Measurements from ENCODE around the gene ATXN1L. TPM values are rescaled to one million over a fixed set of nuclear protein-coding genes. Genes with fewer than 3 reads are reported as not detected.
"Not testable (repeated sequence)": the region's sequence is repeated elsewhere in the genome, so short reads cannot be mapped to it uniquely, and the experiment has no call there.

The ATXN1L gene, protein sequence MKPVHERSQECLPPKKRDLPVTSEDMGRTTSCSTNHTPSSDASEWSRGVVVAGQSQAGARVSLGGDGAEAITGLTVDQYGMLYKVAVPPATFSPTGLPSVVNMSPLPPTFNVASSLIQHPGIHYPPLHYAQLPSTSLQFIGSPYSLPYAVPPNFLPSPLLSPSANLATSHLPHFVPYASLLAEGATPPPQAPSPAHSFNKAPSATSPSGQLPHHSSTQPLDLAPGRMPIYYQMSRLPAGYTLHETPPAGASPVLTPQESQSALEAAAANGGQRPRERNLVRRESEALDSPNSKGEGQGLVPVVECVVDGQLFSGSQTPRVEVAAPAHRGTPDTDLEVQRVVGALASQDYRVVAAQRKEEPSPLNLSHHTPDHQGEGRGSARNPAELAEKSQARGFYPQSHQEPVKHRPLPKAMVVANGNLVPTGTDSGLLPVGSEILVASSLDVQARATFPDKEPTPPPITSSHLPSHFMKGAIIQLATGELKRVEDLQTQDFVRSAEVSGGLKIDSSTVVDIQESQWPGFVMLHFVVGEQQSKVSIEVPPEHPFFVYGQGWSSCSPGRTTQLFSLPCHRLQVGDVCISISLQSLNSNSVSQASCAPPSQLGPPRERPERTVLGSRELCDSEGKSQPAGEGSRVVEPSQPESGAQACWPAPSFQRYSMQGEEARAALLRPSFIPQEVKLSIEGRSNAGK
- 10 to 100 TPM; 16.2 to 20.1 (median 17.1) TPM for total RNA-seq
- polyA plus RNA-seq: 8.7 TPM
- long read RNA-seq, donor 1, full-length matches to known transcripts: 2 of 2 reads
- long read RNA-seq, donor 1, partial matches to known transcripts: 0 of 2 reads
- long read RNA-seq, donor 1, other reads (novel, unspliced or antisense): 0 of 2 reads
- long read RNA-seq, donor 2, full-length matches to known transcripts: 2 of 3 reads
- long read RNA-seq, donor 2, partial matches to known transcripts: 0 of 3 reads
- long read RNA-seq, donor 2, other reads (novel, unspliced or antisense): 1 of 3 reads
- long read RNA-seq, donor 3, full-length matches to known transcripts: 2 of 2 reads
- long read RNA-seq, donor 3, partial matches to known transcripts: 0 of 2 reads
- long read RNA-seq, donor 3, other reads (novel, unspliced or antisense): 0 of 2 reads
- long read RNA-seq, donor 4, full-length matches to known transcripts: 1 of 1 reads
- long read RNA-seq, donor 4, partial matches to known transcripts: 0 of 1 reads
- long read RNA-seq, donor 4, other reads (novel, unspliced or antisense): 0 of 1 reads

DNA sequence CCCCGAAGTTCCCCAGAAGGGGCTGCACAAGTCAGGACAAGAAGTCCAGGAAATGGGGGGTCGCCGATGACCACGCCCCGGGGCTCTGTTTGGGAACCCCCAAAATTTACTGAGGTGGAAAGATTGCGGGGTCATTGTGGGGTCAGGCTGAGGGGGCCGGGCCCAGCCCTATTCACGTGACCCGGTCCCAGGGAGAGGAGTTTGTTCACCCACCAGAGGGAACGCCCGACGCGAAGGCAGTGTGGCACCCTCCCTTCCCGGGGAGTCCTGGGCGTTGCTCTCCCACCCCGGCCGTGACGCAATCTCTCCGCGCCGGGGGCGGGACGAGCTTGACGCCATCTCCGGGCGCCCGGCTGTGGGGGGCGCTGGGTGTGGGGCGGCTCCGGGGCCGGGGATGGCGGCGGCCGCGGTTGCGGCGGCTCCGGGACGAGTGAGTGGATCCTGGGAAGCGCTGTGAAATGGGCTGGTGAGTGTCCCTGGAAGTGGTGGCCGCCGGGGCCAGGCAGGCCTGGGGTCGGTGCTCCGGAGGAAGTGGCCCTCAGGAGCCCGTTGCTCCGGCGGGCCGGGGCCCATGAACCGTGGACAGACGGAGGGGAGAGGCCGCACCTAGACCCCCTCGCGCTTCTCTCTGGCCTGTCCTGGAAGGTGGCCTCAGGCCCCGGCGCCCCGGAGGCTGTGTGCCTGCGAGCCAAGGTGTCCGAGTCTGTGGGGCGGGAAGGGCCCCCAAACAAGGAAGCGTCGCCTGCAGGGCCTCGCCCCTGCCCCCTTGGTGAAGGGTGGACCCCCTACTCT is at the start of gene ATXN1L:
ATXN1L (plus strand) TSS at position 338 of the 792 bp plus-strand sequence. CDS start 3,765 bp downstream, outside the sequence.
- Histone ChIP-seq H3K9me3 (ENCODE audit: control insufficient read depth, low read length) (no peaks in the 10 kb centered on the region), H3K4me3 (ENCODE audit: low read length) (peak within 1 kb of the TSS; percentile 77), H3K4me1 (ENCODE audit: control insufficient read depth, insufficient read depth, low read length) (no peaks in the 10 kb centered on the region), H3K27ac (ENCODE audit: low read length) (peak within 1 kb of the TSS; percentile 57), H3K27me3 (ENCODE audit: control insufficient read depth, insufficient read depth) (no peaks in the 10 kb centered on the region)
- peak; percentile 93 to 97 (median 96) for DNase-seq
- intact Hi-C loops (cut with DNase I): no loop called here
- peak; percentile 98 for ATAC-seq
- WGBS: under 1% methylated on average over 62 of the region's 62 CpGs

DNA sequence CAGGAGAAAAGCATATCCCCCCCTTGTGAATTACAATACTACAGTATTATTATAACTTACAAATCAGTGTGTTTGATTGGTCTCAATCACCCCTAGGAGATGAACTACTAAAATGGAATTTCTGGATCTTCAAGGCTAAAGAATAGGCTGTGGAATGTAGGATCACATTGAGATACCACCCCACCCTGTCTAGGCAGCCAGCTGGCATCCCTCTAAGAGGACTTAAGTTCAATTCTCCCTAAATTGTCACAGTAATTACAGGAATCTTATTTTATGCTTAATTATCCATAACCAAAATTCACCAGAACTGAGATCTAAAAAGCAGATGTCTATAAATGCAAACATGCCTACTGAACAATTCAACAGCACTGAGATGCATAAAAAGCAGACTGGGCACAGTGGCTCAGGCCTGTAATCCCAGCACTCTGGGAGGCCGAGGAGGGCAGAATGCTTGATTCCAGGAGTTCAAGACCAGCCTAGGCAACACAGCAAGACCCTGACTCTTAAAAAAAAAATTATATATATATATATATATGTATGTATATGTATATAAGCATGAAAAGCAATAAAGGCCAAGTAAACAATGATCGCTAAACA is 49.2 kb upstream of the ATXN1L start:
- Histone ChIP-seq H3K27ac (ENCODE audit: low read length) (no peak overlapping the region), H3K27me3 (ENCODE audit: control insufficient read depth, insufficient read depth) (no peaks in the 10 kb centered on the region), H3K4me1 (ENCODE audit: control insufficient read depth, insufficient read depth, low read length) (peaks cover 2% of the 10 kb centered on the region), H3K4me3 (ENCODE audit: low read length) (no peak overlapping the region), H3K9me3 (ENCODE audit: control insufficient read depth, low read length) (no peaks in the 10 kb centered on the region)
- WGBS: 91% methylated on average over 2 of the region's 2 CpGs
- ATAC-seq: no peak
- intact Hi-C loops (cut with DNase I): no loop called here
- no peak for DNase-seq

DNA sequence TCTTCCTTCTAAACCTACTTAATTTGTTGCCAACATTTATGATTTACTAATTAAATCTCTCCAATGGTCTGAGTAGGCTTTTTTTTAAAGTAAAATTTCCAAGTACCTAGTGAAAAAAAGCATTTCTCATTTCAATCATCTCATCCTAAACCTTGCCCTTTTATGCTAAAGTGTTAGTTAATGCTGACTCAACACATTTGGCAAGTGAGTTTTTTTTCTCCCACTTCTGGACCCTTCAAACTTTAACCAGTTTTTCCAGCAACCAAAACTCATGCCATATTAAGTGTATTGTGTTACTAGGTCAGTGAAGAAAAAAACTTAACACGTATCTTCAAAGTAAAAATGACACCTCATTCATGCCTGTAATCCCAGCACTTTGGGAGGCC is 42.5 kb upstream of the ATXN1L start:
- no peaks in the 10 kb centered on the region for H3K9me3 ChIP-seq (ENCODE audit: control insufficient read depth, low read length)
- H3K4me1 ChIP-seq (ENCODE audit: control insufficient read depth, insufficient read depth, low read length): no peaks in the 10 kb centered on the region
- intact Hi-C loops (cut with DNase I): no loop called here
- DNase-seq (no peak), ATAC-seq (no peak)
- WGBS: 80% methylated on average over 1 of the region's 1 CpG
- H3K27ac ChIP-seq (ENCODE audit: low read length): no peak overlapping the region
- H3K4me3 ChIP-seq (ENCODE audit: low read length): no peak overlapping the region
- no peaks in the 10 kb centered on the region for H3K27me3 ChIP-seq (ENCODE audit: control insufficient read depth, insufficient read depth)

DNA sequence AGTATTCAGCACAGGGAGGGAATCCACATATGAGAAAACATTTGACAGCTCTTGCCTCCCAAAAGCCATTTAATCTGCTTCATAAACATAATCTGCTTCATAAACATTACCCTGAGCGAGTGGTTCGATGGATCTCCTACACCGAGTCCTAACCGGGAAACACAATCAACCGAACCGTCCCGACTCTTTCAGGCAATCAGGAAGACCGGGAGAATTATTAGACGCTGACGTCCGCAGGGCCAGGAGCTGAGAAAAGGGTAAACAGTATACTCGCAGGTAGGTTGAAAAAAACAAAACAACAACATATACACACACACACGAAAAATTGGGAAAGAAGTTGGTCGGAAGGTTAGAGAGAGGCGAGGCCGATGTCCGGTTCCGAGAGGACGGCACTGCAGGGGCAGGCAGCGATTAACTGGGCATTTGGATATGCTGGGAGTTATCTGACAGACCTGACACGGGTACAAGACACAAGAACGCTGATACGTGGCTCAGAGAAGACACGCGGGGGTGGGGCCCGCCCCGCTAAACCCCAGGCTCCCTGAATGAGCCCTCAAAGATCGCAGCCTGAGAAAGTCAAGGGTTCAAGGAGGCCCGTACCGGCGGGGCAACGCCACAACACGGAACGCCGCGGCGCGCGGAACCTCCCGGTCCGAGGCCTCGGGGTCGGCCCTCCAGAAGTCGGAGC is 37.7 kb upstream of the ATXN1L start:
- intact Hi-C loops (cut with DNase I): no loop called here

DNA sequence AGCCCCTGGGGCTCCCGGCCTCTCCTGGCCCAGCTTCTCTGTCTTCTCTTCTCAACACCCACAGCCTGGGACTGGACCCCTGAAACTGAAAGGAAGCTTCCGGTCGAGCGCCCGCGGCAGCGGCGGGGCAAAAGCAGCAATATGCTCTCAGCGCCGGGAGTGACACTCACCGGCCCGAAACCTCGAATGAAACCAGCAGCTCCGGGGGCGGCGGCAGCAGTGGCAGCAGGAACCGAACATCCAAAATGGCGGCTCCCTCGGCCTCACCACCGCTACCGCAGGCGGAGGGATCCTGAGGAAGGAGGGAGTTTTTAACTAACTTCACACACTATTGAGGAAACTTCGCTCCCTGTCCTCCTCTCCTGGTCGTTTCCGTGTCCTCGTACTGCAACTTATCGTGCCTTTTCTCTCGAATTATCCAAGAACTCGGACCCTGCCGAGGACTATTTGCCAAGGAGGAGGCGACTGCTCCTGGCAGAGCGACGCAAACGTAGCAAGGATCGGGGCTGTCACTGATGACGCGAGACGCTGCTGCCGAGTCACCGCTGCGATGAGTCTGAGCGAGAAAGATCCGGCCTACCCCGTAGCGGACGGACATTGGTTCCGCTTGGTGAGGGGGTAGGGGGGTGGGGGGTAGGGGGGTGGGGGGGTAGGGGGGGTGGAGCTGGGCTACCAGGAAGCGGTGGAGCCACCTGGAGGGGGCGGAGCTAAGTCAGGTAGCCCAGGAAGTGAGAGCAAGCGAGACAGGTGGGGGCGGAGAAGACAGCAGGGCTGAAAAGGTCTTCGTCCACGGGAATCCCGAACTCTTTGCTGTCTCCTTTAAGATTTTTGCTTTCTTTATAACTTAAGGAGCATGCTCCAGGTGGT is 37.0 kb upstream of the ATXN1L start, which contains the start of gene AP1G1:
AP1G1 (minus strand) TSS at position 242 of the 867 bp plus-strand sequence. CDS start 19,355 bp downstream, outside the sequence.
- intact Hi-C loops (cut with DNase I): no loop called here
- no peaks in the 10 kb centered on the region for H3K9me3 ChIP-seq (ENCODE audit: control insufficient read depth, low read length)
- H3K27ac ChIP-seq (ENCODE audit: low read length): peak within 1 kb of the TSS; percentile 87
- H3K4me3 ChIP-seq (ENCODE audit: low read length): peak within 1 kb of the TSS; percentile 74
- H3K27me3 ChIP-seq (ENCODE audit: control insufficient read depth, insufficient read depth): no peaks in the 10 kb centered on the region
- H3K4me1 ChIP-seq (ENCODE audit: control insufficient read depth, insufficient read depth, low read length): no peaks in the 10 kb centered on the region
- WGBS: under 1% methylated on average over 54 of the region's 54 CpGs
- ATAC-seq (peak; percentile 99), DNase-seq (peak; percentile 96 to 97 (median 97))

More for the DNA sequence above, 37.7 kb upstream of the ATXN1L start:
- Histone ChIP-seq H3K9me3 (ENCODE audit: control insufficient read depth, low read length) (no peaks in the 10 kb centered on the region), H3K27me3 (ENCODE audit: control insufficient read depth, insufficient read depth) (no peaks in the 10 kb centered on the region), H3K4me1 (ENCODE audit: control insufficient read depth, insufficient read depth, low read length) (no peaks in the 10 kb centered on the region), H3K4me3 (ENCODE audit: low read length) (peak overlapping the region; percentile 74), H3K27ac (ENCODE audit: low read length) (peak overlapping the region; percentile 87)
- DNase-seq (no peak), ATAC-seq (peak; percentile 42 to 47)
- under 1% methylated on average over 44 of the region's 44 CpGs for WGBS

DNA sequence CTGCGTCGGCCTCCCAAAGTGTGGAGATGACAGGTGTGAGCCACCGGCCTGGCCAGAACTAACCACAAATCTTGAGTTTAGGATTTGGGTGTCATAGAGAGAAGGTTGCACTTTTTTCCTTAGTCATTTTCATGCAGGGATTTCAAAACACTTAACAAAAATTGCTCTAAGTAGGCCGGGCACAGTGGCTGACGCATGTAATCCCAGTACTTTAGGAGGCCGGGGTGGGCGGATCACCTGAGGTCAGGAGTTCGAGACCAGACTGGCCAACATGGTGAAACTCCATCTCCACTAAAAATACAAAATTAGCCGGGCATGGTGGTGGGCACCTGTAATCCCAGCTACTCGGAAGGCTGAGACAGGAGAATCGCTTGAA is 35.6 kb upstream of the ATXN1L start:
- intact Hi-C loops (cut with DNase I); ATAC-seq; H3K27me3 ChIP-seq (ENCODE audit: control insufficient read depth, insufficient read depth); H3K9me3 ChIP-seq (ENCODE audit: control insufficient read depth, low read length); H3K27ac ChIP-seq (ENCODE audit: low read length); DNase-seq; H3K4me3 ChIP-seq (ENCODE audit: low read length); H3K4me1 ChIP-seq (ENCODE audit: control insufficient read depth, insufficient read depth, low read length): not testable (repeated sequence)
- 94% methylated on average over 11 of the region's 11 CpGs for WGBS

DNA sequence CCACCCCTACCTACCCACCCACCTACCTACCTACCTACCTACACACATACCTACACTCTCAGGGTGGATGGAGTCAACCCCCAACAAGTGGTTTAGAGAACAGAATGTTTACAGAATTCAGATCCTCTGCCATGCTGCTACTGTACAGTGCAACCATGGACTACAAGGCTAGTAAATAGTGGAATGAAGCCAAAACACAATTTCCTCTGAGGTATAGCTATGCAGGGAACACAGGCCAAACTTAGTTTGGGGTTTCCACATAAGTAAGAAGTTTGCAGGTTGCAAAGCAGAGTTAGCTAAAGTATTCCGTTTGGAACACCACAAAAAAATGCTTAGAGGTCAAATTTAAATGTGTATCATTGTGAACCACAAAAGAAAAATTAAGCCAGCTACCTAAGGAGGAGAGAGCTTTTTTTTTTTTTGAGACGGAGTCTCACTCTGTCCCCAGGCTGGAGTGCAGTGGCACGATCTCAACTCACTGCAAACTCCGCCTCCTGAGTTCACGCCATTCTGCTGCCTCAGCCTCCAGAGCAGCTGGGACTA is 34.4 kb upstream of the ATXN1L start:
- no peak for DNase-seq
- Histone ChIP-seq H3K9me3 (ENCODE audit: control insufficient read depth, low read length) (no peaks in the 10 kb centered on the region), H3K27ac (ENCODE audit: low read length) (no peak overlapping the region), H3K27me3 (ENCODE audit: control insufficient read depth, insufficient read depth) (no peaks in the 10 kb centered on the region), H3K4me1 (ENCODE audit: control insufficient read depth, insufficient read depth, low read length) (no peaks in the 10 kb centered on the region), H3K4me3 (ENCODE audit: low read length) (no peak overlapping the region)
- WGBS: 76% methylated on average over 5 of the region's 5 CpGs
- no peak for ATAC-seq
- intact Hi-C loops (cut with DNase I): no loop called here

DNA sequence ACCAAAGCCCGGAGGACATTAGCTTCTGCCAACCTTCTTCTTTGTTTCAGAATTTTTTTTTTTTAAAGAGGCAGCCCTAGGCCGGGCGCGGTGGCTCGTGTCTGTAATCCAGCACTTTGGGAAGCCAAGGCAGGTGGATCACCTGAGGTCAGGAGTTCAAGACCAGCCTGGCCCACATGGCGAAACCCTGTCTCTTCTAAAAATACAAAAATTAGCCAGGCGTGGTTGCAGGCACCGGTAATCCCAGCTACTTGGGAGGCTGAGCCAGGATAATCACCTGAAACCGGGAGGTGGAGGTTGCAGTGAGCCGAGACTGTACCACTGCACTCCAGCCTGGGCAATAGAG is 28.6 kb upstream of the ATXN1L start:
- H3K4me3 ChIP-seq (ENCODE audit: low read length); H3K27me3 ChIP-seq (ENCODE audit: control insufficient read depth, insufficient read depth); intact Hi-C loops (cut with DNase I); H3K4me1 ChIP-seq (ENCODE audit: control insufficient read depth, insufficient read depth, low read length); H3K9me3 ChIP-seq (ENCODE audit: control insufficient read depth, low read length); DNase-seq; ATAC-seq: not testable (repeated sequence)
- 77% methylated on average over 10 of the region's 10 CpGs for WGBS
- H3K27ac ChIP-seq (ENCODE audit: low read length): peak overlapping the region; percentile 45

DNA sequence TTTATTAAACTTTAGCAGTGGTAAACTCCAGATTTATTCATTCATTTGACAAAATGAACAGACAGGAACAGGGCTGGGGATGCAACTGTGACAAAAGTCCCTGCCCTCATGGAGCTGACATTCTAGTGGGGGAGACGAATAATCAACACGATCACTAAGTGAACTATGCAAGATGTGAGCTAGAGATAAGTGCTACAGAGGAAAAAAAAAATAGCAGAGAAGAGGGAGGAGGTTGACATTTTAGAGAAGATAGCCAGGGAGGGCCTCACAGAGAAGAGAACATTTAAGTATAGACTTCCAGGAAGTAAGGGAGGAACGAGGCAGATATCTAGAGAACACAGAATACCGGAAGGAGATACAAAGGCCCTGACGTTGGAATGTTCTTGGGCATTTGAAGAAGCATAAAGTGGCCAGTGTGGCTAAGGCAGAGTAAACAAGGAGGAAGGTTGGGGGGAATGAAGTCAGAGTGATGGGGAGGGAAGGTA is 19.2 kb upstream of the ATXN1L start:
- Histone ChIP-seq H3K4me1 (ENCODE audit: control insufficient read depth, insufficient read depth, low read length) (no peaks in the 10 kb centered on the region), H3K4me3 (ENCODE audit: low read length) (no peak overlapping the region), H3K27me3 (ENCODE audit: control insufficient read depth, insufficient read depth) (no peaks in the 10 kb centered on the region), H3K27ac (ENCODE audit: low read length) (no peak overlapping the region), H3K9me3 (ENCODE audit: control insufficient read depth, low read length) (no peaks in the 10 kb centered on the region)
- intact Hi-C loops (cut with DNase I): no loop called here
- ATAC-seq (peak in 1 of 2 donors; percentile 91), DNase-seq (no peak)
- 63% methylated on average over 5 of the region's 5 CpGs for WGBS

Measured in right cardiac atrium (tissue), 5 donors.